GM23248 (cell line): ENCODE data around the gene RTN4. TPM values are rescaled to one million over a fixed set of nuclear protein-coding genes. Genes with fewer than 3 reads are reported as not detected.

Experiments
- DNase-seq: peaks from one replicate; pipeline ENCODE4 v3.0.0-alpha.2; 2015
- H2AFZ ChIP-seq: fragments of 200-600 bp; sonication (generic); 2 replicates; pipeline ENCODE4 v1.6.1; 2016; ENCODE audit warnings: antibody characterized with exemption
- H3F3A ChIP-seq: fragments of 200-600 bp; sonication (generic); 2 replicates; pipeline ENCODE4 v1.6.1; 2016; ENCODE audit warnings: mild to moderate bottlenecking, antibody characterized with exemption, mixed run types; ENCODE audit not compliant: insufficient read depth
- H3K27ac ChIP-seq: fragments of 200-600 bp; sonication (generic); 2 replicates; pipeline ENCODE4 v1.5.1; 2016; ENCODE audit warnings: mild to moderate bottlenecking
- H3K27me3 ChIP-seq: fragments of 200-600 bp; sonication (generic); replicated peaks from 2 replicates; pipeline ENCODE4 v1.6.1; 2016; ENCODE audit warnings: mild to moderate bottlenecking; ENCODE audit not compliant: insufficient read depth
- H3K36me3 ChIP-seq: fragments of 200-600 bp; sonication (generic); 2 replicates; pipeline ENCODE4 v1.6.1; 2016; ENCODE audit warnings: low read depth, mild to moderate bottlenecking
- H3K4me1 ChIP-seq: fragments of 200-600 bp; sonication (generic); 2 replicates; pipeline ENCODE4 v1.6.1; 2016; ENCODE audit warnings: mild to moderate bottlenecking; ENCODE audit not compliant: insufficient read depth
- H3K4me2 ChIP-seq: fragments of 200-600 bp; sonication (generic); one replicate; pipeline ENCODE4 v1.6.1; 2016; ENCODE audit warnings: mild to moderate bottlenecking; ENCODE audit not compliant: unreplicated experiment
- H3K4me3 ChIP-seq: fragments of 200-600 bp; sonication (generic); 2 replicates; pipeline ENCODE4 v1.5.1; 2016; ENCODE audit warnings: mild to moderate bottlenecking
- H3K79me2 ChIP-seq: fragments of 200-600 bp; sonication (generic); 2 replicates; pipeline ENCODE4 v1.6.1; 2016; ENCODE audit warnings: mild to moderate bottlenecking; ENCODE audit not compliant: insufficient read depth
- H3K9ac ChIP-seq: fragments of 200-600 bp; sonication (generic); 2 replicates; pipeline ENCODE4 v1.6.1; 2016; ENCODE audit warnings: mild to moderate bottlenecking
- H3K9me2 ChIP-seq: fragments of 200-600 bp; sonication (generic); 2 replicates; pipeline ENCODE4 v1.6.1; 2016; ENCODE audit warnings: mixed run types, mild to moderate bottlenecking, moderate library complexity; ENCODE audit not compliant: insufficient read depth
- H3K9me3 ChIP-seq: fragments of 200-600 bp; sonication (generic); one replicate; pipeline ENCODE4 v1.6.1; 2017; ENCODE audit warnings: low read depth
- H4K20me1 ChIP-seq: fragments of 200-600 bp; sonication (generic); 2 replicates; pipeline ENCODE4 v1.6.0; 2016; ENCODE audit not compliant: insufficient read depth
- EZH2 ChIP-seq: fragments of 200-600 bp; sonication (generic); IDR thresholded peaks from 2 replicates; pipeline ENCODE4 v1.6.1; 2018; ENCODE audit warnings: antibody characterized with exemption, mild to moderate bottlenecking; ENCODE audit not compliant: insufficient read depth, poor library complexity, severe bottlenecking
- EZH2phosphoT487 ChIP-seq: fragments of 200-600 bp; sonication (generic); IDR thresholded peaks from 2 replicates; pipeline ENCODE4 v1.6.1; 2018; ENCODE audit warnings: antibody characterized with exemption, moderate library complexity, mild to moderate bottlenecking, low read depth; ENCODE audit not compliant: insufficient read depth
- WGBS, 2 experiments: methylation state at CpG; one replicate each; pipeline ENCODE4 v1.1.6; 2015 to 2017; ENCODE audit warnings: low lambda C conversion rate in 2 of 2, low coverage in 1 of 2; ENCODE audit errors: missing lambda C conversion rate in 2 of 2; 5-methylcytosine and 5-hydroxymethylcytosine counted together
- in situ Hi-C: fragments of 300-500 bp; cut with MboI; formaldehyde crosslinking; loops from 2 replicates; pipeline ENCODE4 v1.15.0; 2020
- polyA plus RNA-seq: library from polyadenylated mRNA; unstranded; fragments of >200 nt; fragmentation: Nextera tagmentation; extraction: Ambion mirVana; gene quantifications from 2 replicates; pipeline ENCODE4 v1.2.1, GENCODE V29; 2016
- total RNA-seq: library from RNA; depleted of rRNA; stranded (reverse); fragments of >200 nt; shearing (Covaris generic); gene quantifications from 2 replicates; pipeline ENCODE4 v1.2.3, GENCODE V29; 2014

RTN4 gene
- total and polyA plus RNA-seq, 2 experiments from 2014 or later, result 361 to 425 TPM

GRCh38 chr2:54979321-54980044, 70.8 kb downstream of the RTN4 start:
- Histone ChIP-seq H3K4me1 (peaks cover 63% of the 10 kb centered on the region), H3K79me2 (peaks cover 100% of the 10 kb centered on the region), H3K36me3 (peaks cover 60% of the 10 kb centered on the region), H3K27me3 (no peaks in the 10 kb centered on the region), H3K9me3 (no peaks in the 10 kb centered on the region), H4K20me1 (peaks cover 53% of the 10 kb centered on the region), H3K4me3 (0 out of 2 replicates have a peak overlapping the region, but pooled peaks have one; percentile 6), H3F3A (peaks cover 85% of the 10 kb centered on the region), H3K4me2 (no peak overlapping the region), H3K27ac (peak overlapping the region; percentile 13; the same call in 1 of the 2 replicates), H3K9me2 (no peaks in the 10 kb centered on the region), H2AFZ (no peak overlapping the region), H3K9ac (no peak overlapping the region)
- WGBS, 2 experiments, result 58 to 64% methylated on average over 4 of the region's 4 CpGs
- in situ Hi-C loops, result no loop called here
- DNase-seq, result peak; percentile 56
- TF ChIP-seq EZH2phosphoT487, result no peak
- TF ChIP-seq EZH2, result no peak

- Histone ChIP-seq H3K27ac (peak overlapping the region; percentile 22; the same call in 1 of the 2 replicates), H3F3A (peaks cover 81% of the 10 kb centered on the region), H3K36me3 (peaks cover 60% of the 10 kb centered on the region), H2AFZ (no peak overlapping the region), H3K9me2 (no peaks in the 10 kb centered on the region), H4K20me1 (peaks cover 47% of the 10 kb centered on the region; the same call in 1 of the 2 replicates), H3K4me1 (peaks cover 47% of the 10 kb centered on the region), H3K9ac (no peak overlapping the region), H3K4me2 (no peak overlapping the region), H3K79me2 (peaks cover 100% of the 10 kb centered on the region), H3K4me3 (no peak overlapping the region), H3K9me3 (no peaks in the 10 kb centered on the region), H3K27me3 (no peaks in the 10 kb centered on the region)
- 50% methylated on average over 2 of the region's 2 CpGs for WGBS, 2 experiments
- no peak for DNase-seq
- TF ChIP-seq EZH2 (no peak), EZH2phosphoT487 (no peak)
- in situ Hi-C loops, result no loop called here
Observed at GRCh38 chr2:54977149-54977548, 73.1 kb downstream of the RTN4 start.

GRCh38 chr2:54975598-54976492, 74.4 kb downstream of the RTN4 start:
- DNase-seq, result no peak
- H3K36me3 ChIP-seq, result peaks cover 59% of the 10 kb centered on the region
- no peaks in the 10 kb centered on the region for H3K9me3 ChIP-seq
- no peak overlapping the region for H2AFZ ChIP-seq
- peak overlapping the region; percentile 28 for H3K27ac ChIP-seq
- TF ChIP-seq EZH2 (no peak), EZH2phosphoT487 (no peak)
- H3F3A ChIP-seq, result peaks cover 84% of the 10 kb centered on the region
- no peaks in the 10 kb centered on the region for H3K9me2 ChIP-seq
- no peak overlapping the region for H3K9ac ChIP-seq
- H3K79me2 ChIP-seq, result peaks cover 100% of the 10 kb centered on the region
- peaks cover 35% of the 10 kb centered on the region for H3K4me1 ChIP-seq
- H3K27me3 ChIP-seq, result no peaks in the 10 kb centered on the region
- WGBS, 2 experiments, result 79 to 80% methylated on average over 4 of the region's 4 CpGs
- in situ Hi-C loops, result no loop called here
- peaks cover 46% of the 10 kb centered on the region; the same call in 1 of the 2 replicates for H4K20me1 ChIP-seq
- no peak overlapping the region for H3K4me2 ChIP-seq
- no peak overlapping the region for H3K4me3 ChIP-seq

GRCh38 chr2:54975175-54975574, 75.1 kb downstream of the RTN4 start:
- H3K4me2 ChIP-seq, result no peak overlapping the region
- DNase-seq, result no peak
- WGBS, 2 experiments, result 64 to 75% methylated on average over 2 of the region's 2 CpGs
- TF ChIP-seq EZH2phosphoT487 (no peak), EZH2 (no peak)
- H3K27ac ChIP-seq, result peak overlapping the region; percentile 28; the same call in 1 of the 2 replicates
- H3K9me2 ChIP-seq, result no peaks in the 10 kb centered on the region
- H3K4me1 ChIP-seq, result peaks cover 29% of the 10 kb centered on the region
- H3K79me2 ChIP-seq, result peaks cover 100% of the 10 kb centered on the region
- H4K20me1 ChIP-seq, result peaks cover 46% of the 10 kb centered on the region; the same call in 1 of the 2 replicates
- in situ Hi-C loops, result no loop called here
- H3K9ac ChIP-seq, result no peak overlapping the region
- H3K27me3 ChIP-seq, result no peaks in the 10 kb centered on the region
- H2AFZ ChIP-seq, result no peak overlapping the region
- peaks cover 63% of the 10 kb centered on the region for H3K36me3 ChIP-seq
- H3F3A ChIP-seq, result peaks cover 82% of the 10 kb centered on the region
- H3K9me3 ChIP-seq, result no peaks in the 10 kb centered on the region
- no peak overlapping the region for H3K4me3 ChIP-seq
